ENCODE measurements around the gene CD99L2.

Gene CD99L2

DNA sequence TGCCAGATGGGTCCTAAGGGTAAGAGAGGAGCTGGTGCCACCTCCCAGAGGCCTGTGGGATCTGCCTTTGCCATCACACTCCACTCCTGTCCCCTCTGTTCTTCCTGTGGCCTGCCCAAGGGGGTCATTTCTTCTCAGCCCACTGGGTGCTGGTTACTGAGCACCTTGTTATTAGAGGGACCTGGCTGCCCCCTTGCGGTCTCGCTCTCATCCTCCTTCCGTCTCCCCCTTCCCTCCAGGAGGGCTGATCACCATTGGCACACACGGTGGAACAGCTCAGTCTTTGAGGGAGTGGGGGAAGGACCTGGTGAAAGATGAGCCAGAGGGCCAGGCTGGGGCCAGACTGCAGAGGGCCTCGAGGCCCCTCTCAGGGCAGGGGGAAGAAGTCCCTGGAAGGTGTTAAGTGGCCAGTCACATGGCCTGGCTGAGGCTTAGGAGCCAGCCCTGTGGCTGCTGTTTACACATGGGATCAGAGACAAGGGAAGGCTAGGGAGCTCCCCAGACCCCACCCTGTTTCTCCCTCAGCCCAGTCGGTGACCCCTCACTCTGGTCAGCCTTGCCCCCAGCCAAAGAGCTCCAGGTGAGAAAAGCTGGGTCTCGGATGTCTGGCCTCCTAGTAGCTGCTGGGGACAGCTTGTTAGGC lies 137.2 kb downstream of the CD99L2 start:
- WGBS = 100% methylated on average over 1 of the region's 7 CpGs

DNA sequence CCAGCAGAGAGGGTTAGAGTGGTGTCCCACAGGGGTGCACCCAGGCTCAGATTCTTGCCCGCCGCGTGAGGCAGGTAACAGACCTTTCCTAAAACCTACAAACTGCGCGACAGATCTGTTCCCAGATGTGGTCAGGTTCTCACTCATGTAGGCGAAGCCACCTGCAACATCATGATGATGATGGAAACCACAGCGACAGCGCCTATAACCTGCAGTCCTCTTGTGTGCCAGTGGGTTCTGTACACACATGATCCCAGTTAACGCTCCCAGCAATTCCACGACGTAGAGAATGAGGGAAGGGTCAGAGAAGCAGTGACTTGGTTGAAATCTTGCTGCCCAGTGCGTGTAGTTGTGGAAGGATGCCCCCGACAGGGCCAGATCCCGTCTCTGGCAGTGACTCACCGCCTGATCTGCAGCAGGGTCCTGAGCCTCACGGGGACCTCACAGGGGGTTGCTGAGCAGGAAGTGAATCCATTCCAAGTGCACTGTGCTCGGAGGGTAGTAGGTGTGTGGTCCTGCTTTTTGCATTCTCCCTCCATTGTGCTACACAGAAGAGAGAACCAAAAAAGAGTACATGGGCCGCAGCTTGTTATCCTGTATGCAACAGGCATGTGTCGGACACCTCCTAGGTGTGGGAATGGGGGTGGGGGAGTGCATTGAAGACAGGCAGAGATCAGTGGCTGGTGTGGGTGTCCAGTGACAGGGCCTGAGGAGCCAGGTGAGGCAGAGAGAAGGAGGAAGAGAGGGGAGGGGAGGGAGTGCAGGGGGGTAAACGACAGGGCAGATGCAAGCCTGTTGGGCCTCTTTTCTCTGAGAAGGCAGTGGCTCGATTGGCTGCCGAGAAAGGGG lies 138.7 kb downstream of the CD99L2 start:
- WGBS = 77% methylated on average over 17 of the region's 22 CpGs
- H3K23ac ChIP-seq (ENCODE audit: low read length in 2 of 2) = no peak overlapping the region
- H3K18ac ChIP-seq (ENCODE audit: low read depth in 1 of 2, low read length in 2 of 2) = no peak overlapping the region
- H3K4me2 ChIP-seq (ENCODE audit: low read length, poor library complexity, severe bottlenecking) = no peak overlapping the region
- peaks cover 6 to 34% of the 10 kb centered on the region in 2 experiments for H3K36me3 ChIP-seq (ENCODE audit: control insufficient read depth in 1 of 2, insufficient read depth in 2 of 2, low read depth in 1 of 2, low read length in 2 of 2)
- no peak overlapping the region for H3K14ac ChIP-seq (ENCODE audit: low read length in 2 of 2)
- no peaks in the 10 kb centered on the region for H3K27me3 ChIP-seq (ENCODE audit: control insufficient read depth in 1 of 2, insufficient read depth in 1 of 2, low read length in 2 of 2)
- no peak overlapping the region for H4K91ac ChIP-seq (ENCODE audit: low read length)
- no peak overlapping the region for H3K4ac ChIP-seq (ENCODE audit: low read depth in 1 of 2, low read length in 2 of 2)
- H3K9me3 ChIP-seq (ENCODE audit: control insufficient read depth, low read length) = no peaks in the 10 kb centered on the region
- H4K8ac ChIP-seq (ENCODE audit: low read length) = no peak overlapping the region
- no peak overlapping the region for H2BK12ac ChIP-seq (ENCODE audit: low read length in 2 of 2)
- H2BK5ac ChIP-seq (ENCODE audit: low read depth, low read length, poor library complexity, severe bottlenecking) = no peak overlapping the region
- no peak overlapping the region for H2BK120ac ChIP-seq (ENCODE audit: low read depth, low read length)
- no peak overlapping the region for H2AFZ ChIP-seq (ENCODE audit: low read depth, low read length)
- no peak overlapping the region for H3K27ac ChIP-seq (ENCODE audit: low read length, poor library complexity, severe bottlenecking)
- no peak overlapping the region for H2AK5ac ChIP-seq (ENCODE audit: low read length, severe bottlenecking)
- H3K4me3 ChIP-seq (ENCODE audit: insufficient read depth in 1 of 2, low read depth in 1 of 2, low read length in 2 of 2) = no peak overlapping the region
- DNase-seq = no peak
- peaks cover 1% of the 10 kb centered on the region for H3K79me1 ChIP-seq (replicated peaks; ENCODE audit: low read length, poor library complexity, severe bottlenecking)
- H3K9ac ChIP-seq (ENCODE audit: low read length) = no peak overlapping the region
- peaks cover 9% of the 10 kb centered on the region for H3K4me1 ChIP-seq (ENCODE audit: control insufficient read depth, insufficient read depth, low read depth, low read length)
- H2BK15ac ChIP-seq (ENCODE audit: low read depth, poor library complexity, severe bottlenecking) = no peak overlapping the region

More for the DNA sequence above, 137.2 kb downstream of the CD99L2 start:
- Histone ChIP-seq H3K18ac (ENCODE audit: low read depth in 1 of 2, low read length in 2 of 2) (no peak overlapping the region), H3K4me1 (ENCODE audit: control insufficient read depth, insufficient read depth, low read depth, low read length) (peaks cover 11% of the 10 kb centered on the region), H3K23ac (ENCODE audit: low read length in 2 of 2) (no peak overlapping the region), H3K9me3 (ENCODE audit: control insufficient read depth, low read length) (no peaks in the 10 kb centered on the region), H2AK5ac (ENCODE audit: low read length, severe bottlenecking) (no peak overlapping the region), H2BK120ac (ENCODE audit: low read depth, low read length) (no peak overlapping the region), H4K91ac (ENCODE audit: low read length) (no peak overlapping the region), H2AFZ (ENCODE audit: low read depth, low read length) (no peak overlapping the region), H3K4me2 (ENCODE audit: low read length, poor library complexity, severe bottlenecking) (no peak overlapping the region), H4K8ac (ENCODE audit: low read length) (no peak overlapping the region), H2BK12ac (ENCODE audit: low read length in 2 of 2) (no peak overlapping the region), H3K27ac (ENCODE audit: low read length, poor library complexity, severe bottlenecking) (no peak overlapping the region), H3K9ac (ENCODE audit: low read length) (no peak overlapping the region), H3K14ac (ENCODE audit: low read length in 2 of 2) (no peak overlapping the region), H3K4ac (ENCODE audit: low read depth in 1 of 2, low read length in 2 of 2) (no peak overlapping the region), H2BK15ac (ENCODE audit: low read depth, poor library complexity, severe bottlenecking) (no peak overlapping the region), H2BK5ac (ENCODE audit: low read depth, low read length, poor library complexity, severe bottlenecking) (no peak overlapping the region), H3K27me3 (ENCODE audit: control insufficient read depth in 1 of 2, insufficient read depth in 1 of 2, low read length in 2 of 2) (no peaks in the 10 kb centered on the region), H3K79me1 (replicated peaks; ENCODE audit: low read length, poor library complexity, severe bottlenecking) (peaks cover 3% of the 10 kb centered on the region), H3K36me3 (ENCODE audit: control insufficient read depth in 1 of 2, insufficient read depth in 2 of 2, low read depth in 1 of 2, low read length in 2 of 2) (peaks cover 6 to 39% of the 10 kb centered on the region in 2 experiments), H3K4me3 (ENCODE audit: insufficient read depth in 1 of 2, low read depth in 1 of 2, low read length in 2 of 2) (no peak overlapping the region)
- DNase-seq = no peak

DNA sequence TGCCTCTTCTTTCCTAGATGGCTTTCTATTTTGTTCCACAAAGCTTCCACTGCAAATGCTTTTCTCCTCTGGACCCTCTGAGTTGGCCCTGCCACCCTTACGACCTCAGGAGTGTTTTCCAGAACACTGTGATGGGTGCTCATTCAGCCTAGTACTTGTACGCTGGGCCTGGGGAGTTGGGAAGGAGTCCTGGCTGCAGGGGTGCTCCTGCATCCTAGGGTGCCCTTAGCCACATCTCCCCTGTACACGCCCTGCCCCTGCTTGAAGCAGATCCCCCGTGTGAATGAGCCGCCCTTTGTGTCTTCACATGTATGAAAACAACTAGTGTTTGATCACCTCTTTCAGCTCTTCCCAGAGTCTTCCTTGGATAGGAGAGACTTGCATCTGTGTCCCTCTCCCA lies 141.1 kb downstream of the CD99L2 start:
- Histone ChIP-seq H2BK15ac (ENCODE audit: low read depth, poor library complexity, severe bottlenecking) (no peak overlapping the region), H2BK120ac (ENCODE audit: low read depth, low read length) (no peak overlapping the region), H2BK12ac (ENCODE audit: low read length in 2 of 2) (no peak overlapping the region), H3K4me3 (ENCODE audit: insufficient read depth in 1 of 2, low read depth in 1 of 2, low read length in 2 of 2) (no peak overlapping the region), H3K79me1 (replicated peaks; ENCODE audit: low read length, poor library complexity, severe bottlenecking) (peaks cover 1% of the 10 kb centered on the region), H2AK5ac (ENCODE audit: low read length, severe bottlenecking) (no peak overlapping the region), H3K4me1 (ENCODE audit: control insufficient read depth, insufficient read depth, low read depth, low read length) (peaks cover 9% of the 10 kb centered on the region), H4K91ac (ENCODE audit: low read length) (no peak overlapping the region), H2AFZ (ENCODE audit: low read depth, low read length) (no peak overlapping the region), H3K18ac (ENCODE audit: low read depth in 1 of 2, low read length in 2 of 2) (no peak overlapping the region), H3K9ac (ENCODE audit: low read length) (no peak overlapping the region), H3K9me3 (ENCODE audit: control insufficient read depth, low read length) (no peaks in the 10 kb centered on the region), H3K4me2 (ENCODE audit: low read length, poor library complexity, severe bottlenecking) (no peak overlapping the region), H4K8ac (ENCODE audit: low read length) (no peak overlapping the region), H3K23ac (ENCODE audit: low read length in 2 of 2) (no peak overlapping the region), H3K36me3 (ENCODE audit: control insufficient read depth in 1 of 2, insufficient read depth in 2 of 2, low read depth in 1 of 2, low read length in 2 of 2) (peaks cover 0 to 22% of the 10 kb centered on the region in 2 experiments), H3K4ac (ENCODE audit: low read depth in 1 of 2, low read length in 2 of 2) (no peak overlapping the region), H3K27me3 (ENCODE audit: control insufficient read depth in 1 of 2, insufficient read depth in 1 of 2, low read length in 2 of 2) (no peaks in the 10 kb centered on the region), H2BK5ac (ENCODE audit: low read depth, low read length, poor library complexity, severe bottlenecking) (no peak overlapping the region), H3K14ac (ENCODE audit: low read length in 2 of 2) (no peak overlapping the region), H3K27ac (ENCODE audit: low read length, poor library complexity, severe bottlenecking) (no peak overlapping the region)
- DNase-seq = no peak
- 97% methylated on average over 5 of the region's 5 CpGs for WGBS

DNA sequence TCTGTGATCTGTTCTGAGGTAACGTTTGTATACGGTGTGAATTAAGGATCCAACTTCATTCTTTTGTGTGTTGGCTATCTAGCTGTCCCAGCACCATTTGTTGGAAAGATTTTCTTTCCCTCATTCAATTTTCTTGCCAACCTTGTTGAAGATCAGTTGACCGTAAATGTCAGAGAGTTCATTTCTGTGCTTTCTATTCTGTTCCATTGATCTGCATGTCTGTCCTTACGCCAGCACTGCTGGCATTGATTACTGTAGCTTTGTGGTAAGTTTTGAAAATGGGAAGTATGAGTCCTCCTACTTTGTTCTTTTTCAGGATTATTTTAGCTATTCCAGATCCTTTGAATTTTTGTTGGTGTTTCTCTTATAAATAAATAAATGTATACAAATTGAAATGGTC lies 144.5 kb downstream of the CD99L2 start:
- Histone ChIP-seq H2BK5ac (ENCODE audit: low read depth, low read length, poor library complexity, severe bottlenecking) (no peak overlapping the region), H4K91ac (ENCODE audit: low read length) (no peak overlapping the region), H3K36me3 (ENCODE audit: control insufficient read depth in 1 of 2, insufficient read depth in 2 of 2, low read depth in 1 of 2, low read length in 2 of 2) (peaks cover 3 to 23% of the 10 kb centered on the region in 2 experiments), H2AK5ac (ENCODE audit: low read length, severe bottlenecking) (no peak overlapping the region), H2BK12ac (ENCODE audit: low read length in 2 of 2) (no peak overlapping the region), H3K4ac (ENCODE audit: low read depth in 1 of 2, low read length in 2 of 2) (no peak overlapping the region), H2AFZ (ENCODE audit: low read depth, low read length) (no peak overlapping the region), H3K4me2 (ENCODE audit: low read length, poor library complexity, severe bottlenecking) (no peak overlapping the region), H2BK15ac (ENCODE audit: low read depth, poor library complexity, severe bottlenecking) (no peak overlapping the region), H3K27ac (ENCODE audit: low read length, poor library complexity, severe bottlenecking) (no peak overlapping the region), H2BK120ac (ENCODE audit: low read depth, low read length) (no peak overlapping the region), H3K4me1 (ENCODE audit: control insufficient read depth, insufficient read depth, low read depth, low read length) (no peaks in the 10 kb centered on the region), H3K14ac (ENCODE audit: low read length in 2 of 2) (no peak overlapping the region), H4K8ac (ENCODE audit: low read length) (no peak overlapping the region), H3K23ac (ENCODE audit: low read length in 2 of 2) (no peak overlapping the region), H3K9ac (ENCODE audit: low read length) (no peak overlapping the region), H3K4me3 (ENCODE audit: insufficient read depth in 1 of 2, low read depth in 1 of 2, low read length in 2 of 2) (no peak overlapping the region), H3K9me3 (ENCODE audit: control insufficient read depth, low read length) (no peaks in the 10 kb centered on the region), H3K79me1 (replicated peaks; ENCODE audit: low read length, poor library complexity, severe bottlenecking) (no peaks in the 10 kb centered on the region), H3K27me3 (ENCODE audit: control insufficient read depth in 1 of 2, insufficient read depth in 1 of 2, low read length in 2 of 2) (peaks cover 0 to 11% of the 10 kb centered on the region in 2 experiments), H3K18ac (ENCODE audit: low read depth in 1 of 2, low read length in 2 of 2) (no peak overlapping the region)
- WGBS = 100% methylated on average over 1 of the region's 4 CpGs
- DNase-seq = no peak

Measured in mesenchymal stem cell (in vitro differentiated cells and primary cell).